HG03064 (cell line): Measurements from ENCODE around the gene ABCA4.
"Not testable (repeated sequence)": the region's sequence is repeated elsewhere in the genome, so short reads cannot be mapped to it uniquely, and the experiment has no call there.

Experiments
- ATAC-seq: cut with Tn5 transposase; IDR thresholded peaks from one replicate; pipeline ENCODE4 v1.9.1; 2021; ENCODE audit warnings: low read depth; ENCODE audit not compliant: unreplicated experiment

ABCA4 gene

DNA sequence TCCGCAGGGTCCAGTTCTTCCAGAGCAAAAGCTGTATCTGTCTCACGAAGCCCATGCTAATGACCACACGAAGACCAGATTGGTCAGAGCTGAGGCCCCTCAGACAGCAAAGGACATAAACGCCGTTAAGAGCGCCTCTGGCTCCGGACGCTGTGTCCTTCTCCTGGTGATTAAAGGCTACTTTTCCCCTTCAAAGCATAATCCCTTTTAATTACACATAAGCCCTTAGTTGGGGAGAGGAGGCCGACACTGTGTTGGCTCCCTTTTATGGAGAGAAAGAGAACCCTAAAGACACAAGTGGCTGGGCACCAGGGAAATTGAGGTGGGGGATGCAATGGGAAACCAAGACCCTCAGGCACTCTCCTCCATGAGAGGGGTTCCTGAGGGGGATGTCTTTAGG is at the start of gene ABCA4:
ABCA4 (minus strand) TSS at position 158 of the 400 bp plus-strand sequence; CDS start at position 55, 103 bp downstream.
- ATAC-seq: no peak

DNA sequence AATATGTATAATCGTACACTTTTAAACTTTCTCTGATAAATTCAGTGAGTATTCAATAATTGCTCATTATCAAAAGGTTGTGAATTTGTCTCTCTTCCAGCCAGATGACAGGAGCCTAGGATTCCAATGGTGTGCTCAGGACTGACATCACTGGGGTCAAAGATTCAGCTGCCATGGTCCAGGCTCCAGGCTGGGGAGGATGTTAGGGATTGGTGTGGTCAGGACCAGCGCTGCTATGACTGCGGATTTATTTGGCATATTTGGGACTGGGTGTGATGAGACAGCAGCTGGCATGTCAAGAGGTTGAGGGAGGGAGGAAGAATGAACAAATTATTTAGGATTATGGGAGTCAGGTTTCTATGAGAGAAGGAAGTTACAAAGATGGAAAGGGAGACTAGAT is 48.2 kb upstream of the ABCA4 start:
- ATAC-seq: no peak

DNA sequence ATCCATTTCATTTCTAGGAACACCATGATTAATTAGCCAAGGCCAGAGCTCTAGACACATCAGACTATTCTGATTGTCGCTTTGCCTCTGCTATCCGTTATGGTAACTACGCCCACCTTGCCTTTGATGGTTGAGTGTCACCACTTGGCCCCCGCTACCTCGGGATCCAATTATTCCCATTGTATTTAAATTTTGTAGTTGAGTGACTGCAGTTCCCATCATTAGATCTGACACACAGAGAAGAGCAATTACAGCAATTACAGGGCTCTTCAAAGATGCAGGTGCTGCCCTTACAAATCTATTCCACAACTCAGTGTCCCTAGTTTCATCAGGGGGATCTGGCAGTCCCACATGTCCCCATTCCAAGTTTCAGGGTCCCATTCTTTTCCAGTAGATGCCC is 44.9 kb upstream of the ABCA4 start:
- ATAC-seq: no peak

DNA sequence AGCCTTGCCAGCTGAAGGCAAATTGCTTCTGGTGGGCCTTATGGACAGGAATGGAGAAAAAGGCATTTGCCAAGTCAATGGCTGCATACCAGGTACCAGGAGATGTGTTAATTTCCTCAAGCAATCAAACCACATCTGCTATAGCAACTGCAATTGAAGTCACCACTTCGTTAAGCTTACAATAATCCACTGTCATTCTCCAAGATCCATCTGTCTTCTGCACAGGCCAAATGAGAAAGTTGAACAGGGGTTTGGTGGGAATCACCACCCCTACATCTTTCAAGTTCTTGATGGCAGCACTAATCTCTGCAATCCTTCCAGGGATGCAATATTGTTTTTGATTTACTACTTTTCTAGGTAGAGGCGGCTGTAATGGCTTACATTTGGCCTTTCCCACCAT is 43.9 kb upstream of the ABCA4 start:
- ATAC-seq: not testable (repeated sequence)

DNA sequence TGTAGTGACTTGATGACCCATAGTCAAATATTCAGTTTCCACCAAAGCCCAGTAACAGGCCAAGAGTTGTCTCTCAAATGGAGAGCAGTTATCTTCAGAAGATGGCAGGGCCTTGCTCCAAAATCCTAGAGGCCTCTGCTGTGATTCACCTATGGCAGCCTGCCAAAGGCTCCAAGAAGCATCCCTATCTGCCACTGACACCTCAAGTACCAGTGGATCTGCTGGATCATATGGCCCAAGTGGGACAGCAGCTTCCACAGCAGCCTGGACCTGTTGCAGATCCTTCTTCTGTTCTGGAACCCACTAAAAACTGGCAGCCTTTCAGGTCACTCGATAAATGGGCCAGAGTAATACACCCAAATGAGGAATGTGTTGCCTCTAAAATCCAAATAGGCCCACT is 43.2 kb upstream of the ABCA4 start:
- not testable (repeated sequence) for ATAC-seq

DNA sequence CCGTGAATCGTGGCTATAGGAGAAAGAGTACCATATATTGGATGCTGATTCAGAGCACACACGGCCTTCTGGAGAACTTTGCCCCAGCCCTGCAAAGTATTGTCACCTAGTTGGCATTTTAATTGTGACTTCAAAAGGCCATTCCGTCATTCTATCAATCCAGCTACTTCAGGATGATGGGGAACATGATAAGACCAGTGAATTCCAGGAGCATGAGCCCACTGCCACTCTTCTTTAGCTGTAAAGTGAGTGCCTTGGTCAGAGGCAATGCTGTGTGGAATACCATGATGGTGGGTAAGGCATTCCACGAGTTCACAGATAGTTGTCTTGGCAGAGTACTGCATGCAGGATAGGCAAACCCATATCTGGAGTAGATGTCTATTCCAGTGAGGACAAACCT is 42.3 kb upstream of the ABCA4 start:
- not testable (repeated sequence) for ATAC-seq

DNA sequence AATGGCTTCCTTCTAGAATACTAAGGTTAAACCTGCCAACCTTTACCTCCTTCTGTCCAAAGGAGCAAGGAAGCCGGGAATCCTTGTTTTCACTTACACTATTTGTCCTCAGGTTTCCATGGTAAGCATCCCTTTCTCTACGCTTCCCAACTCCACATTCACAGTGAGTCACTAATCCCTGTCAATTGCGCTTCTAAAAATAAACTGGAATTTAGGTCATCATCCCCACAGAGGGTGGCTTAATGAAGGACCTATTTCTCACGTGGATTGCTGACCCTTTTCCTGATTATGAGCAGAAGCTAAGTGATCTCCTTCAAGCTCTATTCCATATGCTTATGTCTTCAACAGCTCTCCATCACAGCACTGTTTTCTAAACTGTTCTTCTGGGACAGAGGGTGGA is 39.9 kb upstream of the ABCA4 start:
- no peak for ATAC-seq

DNA sequence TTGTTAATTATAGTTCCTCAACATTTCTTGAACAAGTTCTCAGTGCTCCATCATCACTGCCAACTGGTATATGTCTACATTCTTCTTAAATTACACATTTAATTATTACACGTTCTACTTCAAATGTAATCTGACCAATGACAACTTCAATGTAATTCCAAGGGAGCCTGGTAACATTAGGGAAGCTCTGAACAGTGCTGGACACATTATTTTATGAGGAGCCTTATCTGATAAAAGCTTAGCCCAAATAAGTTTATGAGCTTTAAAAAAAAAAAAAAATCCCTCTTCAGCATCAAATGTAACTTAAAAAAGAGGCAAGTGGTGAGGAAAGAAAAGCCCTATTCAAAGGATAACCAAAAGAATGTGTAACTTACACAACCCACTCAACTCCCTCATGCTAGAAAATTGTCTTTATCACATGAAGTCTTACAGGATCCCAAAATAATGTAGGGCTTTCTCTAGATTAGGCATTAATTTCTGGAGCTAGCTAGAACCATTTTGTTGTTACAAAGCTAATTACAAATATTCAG is 35.2 kb upstream of the ABCA4 start:
- no peak for ATAC-seq

DNA sequence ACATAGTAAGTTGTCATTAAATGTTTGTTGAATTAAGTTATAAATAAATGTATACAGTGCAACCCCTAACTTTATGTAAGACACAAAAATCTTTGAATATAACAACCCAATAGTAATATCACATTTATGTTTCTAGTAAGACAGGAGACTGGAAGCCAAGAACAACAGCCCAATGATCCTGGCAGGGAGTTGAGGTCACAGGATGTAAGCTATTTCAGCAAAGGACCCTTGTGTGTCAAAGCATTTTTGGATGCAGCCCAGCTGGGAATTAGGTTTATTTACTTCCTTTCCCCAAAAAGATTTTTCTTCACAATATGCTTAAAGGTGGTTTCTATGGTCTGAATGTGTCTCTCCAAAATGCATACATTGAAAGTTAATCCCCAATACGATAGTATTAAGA is 34.0 kb upstream of the ABCA4 start:
- no peak for ATAC-seq

DNA sequence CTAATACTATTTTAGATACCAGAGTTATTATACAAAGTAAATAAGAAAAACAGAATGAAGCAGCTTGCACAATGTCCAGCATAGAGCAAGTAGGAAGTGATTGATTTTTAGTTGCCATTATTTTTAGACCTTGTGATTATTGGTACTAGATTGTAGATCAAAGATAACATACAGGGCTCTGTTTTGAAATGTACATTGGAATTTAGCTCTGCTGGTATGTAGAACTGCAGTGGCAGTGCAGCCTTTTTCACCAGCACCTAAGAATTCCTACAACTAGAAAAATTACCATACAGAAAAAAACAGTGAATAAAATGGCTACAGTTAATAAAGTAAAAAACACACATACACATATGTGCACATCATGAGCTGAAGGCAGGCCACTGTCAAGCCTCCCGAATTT is 32.2 kb upstream of the ABCA4 start:
- ATAC-seq: no peak

DNA sequence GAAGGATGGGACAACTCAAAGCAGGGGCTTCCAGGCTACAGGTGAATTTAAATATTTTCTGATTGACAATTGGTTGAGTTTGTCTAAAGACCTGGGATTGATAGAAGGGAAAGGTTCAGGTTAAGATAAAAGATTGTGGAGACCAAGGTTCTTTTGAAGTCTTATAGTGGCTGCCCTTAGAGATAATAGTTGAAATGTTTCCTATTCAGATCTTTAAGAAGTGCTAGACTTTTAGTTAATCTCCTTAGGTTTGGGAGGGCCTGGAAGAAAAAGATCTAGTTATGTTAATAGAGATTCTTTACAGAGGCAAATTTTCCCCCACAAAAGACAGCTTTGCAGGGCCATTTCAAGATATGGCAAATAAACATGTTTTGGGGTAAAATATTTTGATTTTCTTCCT is 28.2 kb upstream of the ABCA4 start:
- not testable (repeated sequence) for ATAC-seq

DNA sequence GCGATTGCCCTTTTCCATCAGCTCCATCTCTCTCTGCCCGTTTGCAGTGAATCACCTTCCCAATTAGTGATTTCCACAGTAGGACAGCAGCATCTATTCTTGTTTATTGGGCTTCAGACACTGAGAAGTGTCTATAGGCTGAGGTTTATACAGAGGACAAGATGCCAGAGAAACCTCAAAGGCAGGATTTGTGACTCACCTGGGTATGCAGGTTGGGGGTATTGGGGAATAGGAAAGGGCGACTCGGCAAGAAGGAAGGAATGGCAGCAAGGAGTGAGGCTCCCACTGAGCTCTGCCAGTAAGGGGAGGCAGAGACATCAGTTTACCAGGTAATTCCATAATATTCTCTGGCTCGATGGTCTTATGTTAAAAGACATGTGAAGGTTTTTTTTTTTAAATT is 25.3 kb upstream of the ABCA4 start:
- no peak for ATAC-seq

DNA sequence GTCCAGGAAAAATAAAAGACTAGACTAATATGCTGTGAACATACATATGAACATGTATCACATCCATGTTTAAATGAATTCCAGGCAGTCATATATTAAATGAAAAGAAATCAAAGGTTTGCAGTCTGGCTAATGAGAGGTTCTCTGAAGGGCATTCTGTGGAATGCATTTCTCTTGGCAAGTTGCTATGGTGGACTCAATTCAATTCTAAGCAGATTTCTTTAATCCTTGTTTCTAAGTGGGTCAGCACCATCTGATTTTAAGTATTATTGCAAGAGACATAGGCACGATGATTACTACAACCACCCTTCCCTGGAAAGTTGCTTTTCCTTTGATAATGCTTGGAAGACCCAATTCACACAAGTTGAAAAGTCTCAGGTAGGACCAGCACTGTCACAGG is 23.9 kb upstream of the ABCA4 start:
- ATAC-seq: no peak

DNA sequence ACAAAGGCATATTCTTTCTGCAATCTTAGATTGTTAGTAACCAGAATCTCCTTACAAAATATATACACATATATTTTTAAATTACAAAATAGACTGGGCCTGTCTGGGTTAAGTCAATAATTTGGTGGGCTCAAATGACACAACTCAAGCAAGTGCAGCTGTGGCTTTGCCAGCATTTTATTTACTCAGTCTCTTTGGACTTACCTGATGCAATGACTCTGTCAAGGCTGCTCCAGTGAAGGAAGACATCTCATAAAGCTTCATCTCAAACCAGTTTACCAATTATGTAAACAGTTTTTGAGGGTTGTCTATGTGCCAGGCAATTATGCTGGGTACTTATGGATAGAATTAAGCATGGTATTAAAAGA is 22.8 kb upstream of the ABCA4 start:
- ATAC-seq: no peak

DNA sequence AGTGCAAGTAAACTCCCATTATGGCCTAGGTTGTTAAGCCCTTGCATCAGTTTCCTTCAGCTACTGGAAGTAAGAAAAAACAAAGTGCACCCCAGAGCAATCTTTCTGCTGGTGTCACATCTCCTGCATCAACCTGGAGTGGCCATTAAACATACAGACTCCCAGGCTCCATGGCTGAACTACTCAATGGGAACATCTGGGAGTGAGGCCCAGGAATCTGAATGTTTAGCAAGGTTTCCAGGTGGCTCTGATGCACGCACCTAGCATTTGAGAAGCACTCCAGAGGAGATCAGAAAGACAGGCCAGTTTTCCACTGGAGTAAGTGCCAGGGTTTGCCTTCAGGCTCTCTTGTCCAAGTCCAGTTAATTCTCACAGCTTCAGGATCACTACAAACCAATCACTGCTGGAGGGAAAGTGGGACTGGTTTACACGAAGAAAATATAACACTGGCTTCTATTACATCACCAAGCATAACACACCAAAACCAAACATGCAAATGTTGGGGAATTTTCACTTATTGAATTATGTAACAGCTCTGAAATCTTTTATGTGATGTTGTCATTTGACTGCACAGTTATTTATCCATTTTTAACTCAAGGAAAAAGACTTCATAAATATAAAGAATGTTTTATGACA is 22.3 kb upstream of the ABCA4 start:
- ATAC-seq: no peak

DNA sequence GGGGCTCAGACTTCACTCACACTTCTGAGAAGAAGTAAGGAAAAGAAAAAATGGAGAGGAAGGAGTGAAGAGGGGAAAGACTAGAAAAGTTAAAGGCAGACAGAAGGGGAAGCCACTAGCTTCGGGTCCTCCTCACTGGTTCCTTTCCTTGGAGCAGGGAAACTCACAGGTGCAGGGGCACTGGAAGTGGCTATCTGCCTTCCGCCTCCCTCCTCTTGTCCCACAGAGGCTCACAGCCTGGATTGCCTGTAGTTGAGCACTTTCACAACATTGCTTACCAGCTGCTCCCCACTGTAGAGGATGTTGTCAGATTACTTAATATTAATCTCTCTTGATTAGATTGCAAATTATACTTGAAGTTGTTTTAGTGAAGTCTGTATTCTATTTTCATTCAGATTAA is 21.6 kb upstream of the ABCA4 start:
- no peak for ATAC-seq

DNA sequence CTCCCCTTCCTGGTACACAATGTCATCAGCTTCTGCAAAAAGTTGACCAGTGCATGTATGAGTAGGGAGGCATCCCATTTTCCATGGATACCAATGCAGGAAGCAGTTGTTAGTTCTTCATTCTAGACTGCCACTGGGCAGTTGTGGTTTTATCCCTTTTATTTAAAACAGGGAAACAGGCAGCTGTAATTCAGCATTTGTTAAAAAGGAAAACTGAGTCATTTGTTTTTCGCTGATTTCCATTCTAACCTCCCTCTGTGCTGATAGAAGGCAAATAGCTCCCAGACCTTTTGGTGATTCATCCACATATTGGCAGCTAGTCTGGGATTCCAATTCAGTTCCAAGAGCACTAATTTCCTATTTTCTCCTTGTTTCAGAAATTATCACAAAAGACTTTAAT is 21.1 kb upstream of the ABCA4 start:
- no peak for ATAC-seq

DNA sequence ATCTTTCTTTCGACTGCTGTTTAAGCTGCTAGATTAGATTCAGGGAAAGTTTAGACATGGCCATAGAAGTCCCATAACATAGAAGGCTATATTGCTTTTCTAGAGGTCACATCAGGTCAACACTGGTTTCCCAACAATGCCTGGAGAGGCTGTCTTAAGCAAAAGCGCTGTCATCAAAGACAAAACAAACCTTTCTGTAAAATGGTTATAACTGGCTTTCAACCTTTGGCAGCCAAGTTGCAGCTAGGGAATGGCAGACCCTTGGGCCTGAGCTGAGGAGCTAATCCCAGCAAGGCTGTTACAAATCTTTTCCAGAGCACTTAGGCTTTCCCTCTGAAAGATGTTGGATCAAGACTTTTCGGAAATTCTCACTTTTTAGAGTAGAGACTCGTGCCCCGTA is 11.2 kb upstream of the ABCA4 start:
- ATAC-seq: no peak

DNA sequence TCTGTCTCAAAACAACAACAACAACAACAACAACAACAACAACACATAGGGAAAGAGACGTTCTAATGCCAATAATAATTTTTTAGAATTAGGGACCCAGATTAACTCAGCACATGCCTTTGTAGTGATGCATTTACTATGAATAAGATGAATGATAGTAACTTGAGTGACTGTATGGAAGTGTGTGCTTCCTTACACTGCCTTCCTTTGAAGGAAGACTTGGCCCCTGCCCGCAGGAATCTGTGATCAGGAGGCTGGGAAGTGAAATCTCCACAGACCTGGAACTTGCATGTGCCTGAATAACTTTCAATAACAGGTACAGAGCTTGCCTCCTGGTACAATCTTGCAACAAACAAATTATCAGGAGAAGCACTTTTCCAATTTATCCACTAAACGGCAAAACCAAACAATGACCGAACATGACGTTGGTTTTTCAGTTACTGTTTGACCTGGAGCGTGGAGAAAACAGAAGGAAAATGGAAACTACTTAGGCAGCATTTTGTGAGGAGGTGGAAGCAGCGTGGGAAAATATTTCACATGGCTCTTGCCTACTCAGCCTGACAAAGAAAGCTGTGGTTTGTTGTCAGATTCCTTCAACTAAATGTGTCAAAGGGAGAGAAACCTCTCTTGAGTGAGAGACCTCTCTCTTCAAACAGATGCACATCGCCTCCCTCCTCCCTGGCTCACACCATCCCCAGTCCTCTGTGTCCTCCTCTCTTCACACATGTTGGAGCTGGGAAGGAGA is 10.1 kb upstream of the ABCA4 start:
- ATAC-seq: no peak

DNA sequence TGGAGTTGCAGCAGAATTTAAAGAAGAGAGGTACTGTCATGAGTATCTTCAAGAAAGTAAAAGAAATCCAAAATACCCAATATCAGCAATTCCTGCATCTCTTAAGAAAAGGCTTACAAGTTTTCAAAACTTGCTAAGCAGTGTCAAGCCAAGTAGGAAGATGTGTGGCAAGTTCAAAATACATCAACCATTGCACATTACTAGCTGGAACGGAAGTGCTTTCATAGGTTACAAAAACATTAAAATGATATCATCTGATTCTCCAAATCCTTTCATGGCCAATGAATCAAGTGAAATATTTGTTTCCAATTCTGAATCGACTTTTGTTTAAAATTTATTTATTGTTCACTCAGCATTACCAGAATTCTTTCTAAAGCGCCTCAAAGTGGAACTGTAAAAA is 5.7 kb upstream of the ABCA4 start:
- no peak for ATAC-seq

DNA sequence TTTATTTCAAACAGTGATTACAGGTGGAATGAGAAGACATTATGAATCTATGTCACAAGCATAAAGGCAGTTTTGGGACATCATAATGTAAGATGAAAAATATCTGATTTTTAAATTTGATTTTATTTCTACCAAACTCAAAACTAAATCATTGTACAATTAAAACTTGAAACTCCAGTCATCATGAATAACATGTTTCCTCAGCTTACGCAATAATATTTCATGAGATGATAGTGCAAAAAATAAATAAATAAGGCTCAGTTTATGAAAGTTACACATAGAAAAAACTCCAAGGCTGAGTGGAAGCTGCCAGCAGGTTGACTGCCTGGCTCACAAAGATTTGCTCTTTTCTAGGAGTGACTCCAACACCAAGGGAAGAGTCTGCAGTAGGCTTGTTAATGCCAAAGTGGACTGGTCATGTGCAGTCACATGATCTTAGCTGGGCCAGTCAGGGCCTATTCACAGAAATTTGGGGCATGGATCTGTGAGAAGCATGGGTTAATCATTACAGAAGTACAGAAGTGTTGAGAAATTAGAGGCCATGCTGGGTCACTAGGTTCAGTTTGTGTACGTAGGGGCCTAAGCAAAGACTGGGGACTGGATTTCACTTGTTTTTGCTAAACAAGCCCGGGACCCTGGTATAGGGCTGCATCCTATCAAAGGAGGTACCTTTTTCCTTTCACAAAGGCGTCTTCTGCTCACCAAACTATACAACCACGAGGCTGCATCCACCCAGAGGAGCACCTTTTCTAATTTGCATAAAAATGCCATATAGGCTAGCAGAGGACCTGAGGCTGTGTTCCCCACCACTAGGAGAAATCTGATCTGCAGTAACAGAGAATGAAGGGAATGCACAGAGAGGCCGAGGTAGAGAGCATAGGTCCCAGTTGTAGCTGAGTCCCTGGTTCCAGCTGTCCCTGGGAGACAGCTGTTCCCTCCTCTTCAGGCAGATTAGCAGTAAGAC is 4.9 kb upstream of the ABCA4 start:
- ATAC-seq: no peak
